ENCODE results near the gene LGALS12.
"Not testable (repeated sequence)": the region's sequence is repeated elsewhere in the genome, so short reads cannot be mapped to it uniquely, and the experiment has no call there.

LGALS12 gene

DNA sequence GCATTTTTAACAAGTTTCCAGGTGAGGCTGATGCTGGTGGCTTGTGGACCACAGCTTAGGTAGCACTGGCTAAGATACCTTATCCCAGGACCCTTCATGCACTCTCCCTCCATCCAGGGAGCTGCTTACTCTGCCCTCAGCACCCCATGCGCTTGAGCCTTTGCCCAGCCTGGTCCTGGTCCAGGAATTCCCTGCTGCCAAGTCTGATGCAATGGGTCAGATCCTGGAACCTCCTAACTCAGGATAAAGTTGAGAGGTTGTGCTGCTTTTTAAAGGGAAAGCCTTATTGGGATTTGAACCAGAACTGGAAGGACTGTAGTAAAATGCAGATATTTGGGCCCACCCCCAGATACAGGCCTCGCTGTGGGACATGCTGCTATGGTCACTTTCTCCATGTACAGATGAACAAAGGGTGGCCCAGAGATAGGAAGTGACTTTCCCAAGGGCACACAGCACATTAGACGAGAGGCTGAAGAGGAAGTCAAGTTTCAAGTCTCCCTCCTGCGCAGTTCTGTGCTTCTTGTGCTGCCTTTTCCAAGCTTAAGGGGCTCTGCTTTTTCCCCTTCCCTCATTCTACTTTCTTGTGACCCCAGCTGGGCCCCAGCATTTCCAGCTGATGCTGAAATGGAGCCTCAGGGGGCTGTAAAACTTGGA is 824 bp upstream of the LGALS12 start:
- no peak for DNase-seq (ENCODE audit: low read depth)

DNA sequence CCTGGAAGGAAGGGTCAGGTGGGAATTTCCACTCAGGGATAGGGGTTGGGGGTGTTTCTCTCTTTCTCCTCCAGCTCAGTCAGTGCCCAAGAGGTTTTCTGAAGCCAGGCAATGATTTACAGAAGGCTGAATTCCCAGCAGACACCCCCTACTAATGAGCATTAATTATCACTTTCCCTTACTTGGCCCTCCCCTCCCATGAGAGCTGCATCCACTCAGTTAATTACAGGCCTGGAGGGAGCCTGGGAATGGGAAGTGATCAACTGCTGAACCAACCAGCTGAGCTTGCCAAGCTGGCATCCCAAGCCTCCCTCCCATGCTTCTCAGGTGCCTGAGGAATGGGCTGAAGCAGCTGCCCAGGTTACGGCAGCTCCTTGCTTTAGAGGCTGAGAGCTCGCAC is 992 bp downstream of the LGALS12 start:
- DNase-seq (ENCODE audit: low read depth) = no peak

DNA sequence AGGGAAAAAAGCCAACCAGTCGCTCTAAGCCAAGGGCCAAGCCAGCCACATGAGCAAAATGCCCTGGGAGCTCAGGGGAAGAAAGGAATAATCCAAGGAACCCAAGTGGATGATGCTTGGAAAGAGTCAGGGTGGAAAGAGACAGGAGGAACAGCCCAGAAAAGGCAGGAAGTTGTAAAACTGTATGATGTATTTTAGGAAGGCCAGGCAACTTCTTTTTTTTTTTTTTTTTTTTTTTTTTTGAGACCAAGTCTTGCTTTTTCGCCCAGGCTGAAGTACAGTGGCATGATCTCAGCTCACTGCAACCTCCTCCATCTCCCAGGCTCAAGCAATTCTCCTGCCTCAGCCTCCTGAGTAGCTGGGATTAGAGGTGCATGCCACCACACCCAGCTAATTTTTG is 1.6 kb downstream of the LGALS12 start:
- DNase-seq (ENCODE audit: low read depth) = no peak

DNA sequence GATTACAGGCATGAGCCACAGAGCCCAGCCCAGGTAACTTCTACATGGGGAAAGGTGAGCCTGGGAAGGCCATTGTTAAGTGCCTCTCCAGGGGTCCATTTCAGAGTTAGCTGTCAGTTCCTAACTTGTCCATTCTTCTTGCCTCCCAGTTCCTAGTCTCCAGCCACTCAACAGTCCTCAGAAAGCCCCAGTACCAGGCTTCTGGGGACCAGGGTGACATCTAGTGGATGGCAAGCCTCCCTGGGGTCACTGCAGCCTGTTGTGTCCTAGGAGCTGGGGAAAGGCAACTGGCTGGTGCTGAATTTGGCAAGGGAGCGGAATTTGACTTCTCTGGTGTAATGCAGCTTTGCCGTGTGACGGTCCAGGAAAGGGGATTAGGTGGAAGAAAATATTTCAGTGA is 2.1 kb downstream of the LGALS12 start:
- DNase-seq (ENCODE audit: low read depth) = no peak

DNA sequence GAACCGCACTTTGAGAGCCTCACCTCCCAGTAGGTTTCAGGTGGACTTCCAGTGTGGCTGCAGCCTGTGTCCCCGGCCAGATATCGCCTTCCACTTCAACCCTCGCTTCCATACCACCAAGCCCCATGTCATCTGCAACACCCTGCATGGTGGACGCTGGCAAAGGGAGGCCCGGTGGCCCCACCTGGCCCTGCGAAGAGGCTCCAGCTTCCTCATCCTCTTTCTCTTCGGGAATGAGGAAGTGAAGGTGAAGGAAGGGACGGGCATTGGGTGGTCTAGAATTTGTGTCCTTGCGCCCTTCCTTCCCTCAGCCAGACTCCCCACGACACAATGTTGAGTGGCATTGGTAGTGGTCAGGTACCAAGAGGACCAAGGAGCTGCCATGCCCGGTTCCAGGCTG is 2.9 kb downstream of the LGALS12 start:
- no peak for DNase-seq (ENCODE audit: low read depth)

DNA sequence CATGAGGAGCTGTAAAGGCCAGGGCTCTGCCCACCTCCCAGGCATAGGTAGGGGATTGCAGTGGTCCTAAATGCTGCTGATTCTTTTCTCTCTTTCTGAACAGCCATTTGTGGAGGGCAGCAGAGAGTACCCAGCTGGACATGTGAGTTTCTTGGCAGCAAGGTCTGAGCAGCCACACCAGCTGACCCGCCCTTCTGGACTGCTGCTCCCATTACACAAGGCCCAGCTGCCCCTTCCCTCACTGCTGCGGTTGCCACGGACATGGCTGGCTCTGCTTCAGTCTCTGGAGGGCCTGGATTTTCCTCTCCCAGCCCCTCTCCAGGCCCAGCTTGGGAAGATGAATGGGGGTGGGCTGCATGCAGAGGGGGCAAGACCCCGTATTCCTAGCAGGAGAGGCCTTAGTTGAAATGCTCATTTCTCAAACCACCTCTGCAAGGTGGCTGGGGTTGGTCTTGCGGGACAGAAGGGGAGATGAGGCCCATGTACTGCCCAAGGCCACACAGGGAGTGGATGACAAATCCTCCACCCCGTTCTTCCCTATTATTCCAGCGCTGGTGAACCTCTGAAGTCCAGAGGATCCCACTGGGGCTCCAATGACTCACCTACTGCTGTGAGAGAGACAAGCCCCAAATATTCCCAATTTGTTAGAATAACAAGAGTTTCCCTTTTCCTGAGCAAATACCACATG is 4.6 kb downstream of the LGALS12 start:
- DNase-seq (ENCODE audit: low read depth) = no peak

DNA sequence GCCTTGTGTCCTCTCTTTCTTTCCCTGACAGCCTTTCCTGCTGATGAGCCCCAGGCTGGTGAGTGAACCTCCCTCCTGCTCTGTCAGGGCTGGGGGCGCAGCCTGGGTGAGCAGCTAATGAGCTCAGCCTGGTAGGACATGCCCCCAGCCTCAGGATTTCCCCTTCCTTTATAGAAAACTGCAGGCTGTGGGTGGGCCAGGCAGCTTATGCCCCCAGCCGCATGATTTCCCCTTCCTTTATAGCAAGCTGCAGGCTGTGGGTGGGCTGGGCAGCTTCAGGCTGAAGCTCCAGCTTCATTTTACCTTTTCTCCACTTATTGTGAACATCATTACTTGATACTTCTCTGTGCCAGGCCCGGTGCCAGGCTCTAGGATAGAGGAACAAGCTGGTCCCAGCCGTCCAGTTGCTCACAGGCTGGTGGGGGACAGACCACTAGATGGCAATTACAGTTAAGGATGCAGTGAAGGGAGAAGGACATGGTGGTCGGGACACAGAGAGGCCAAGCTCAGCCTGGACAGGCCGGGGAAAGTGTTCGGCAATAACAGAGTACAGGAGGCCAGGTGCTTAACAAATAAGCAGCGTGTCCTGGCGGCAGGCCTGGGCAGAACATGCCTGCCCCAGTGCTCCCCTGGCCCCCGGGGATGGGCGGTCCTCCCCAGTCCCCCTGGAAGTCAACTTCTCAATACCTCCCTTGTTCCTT is 5.3 kb downstream of the LGALS12 start:
- no peak for DNase-seq (ENCODE audit: low read depth)

DNA sequence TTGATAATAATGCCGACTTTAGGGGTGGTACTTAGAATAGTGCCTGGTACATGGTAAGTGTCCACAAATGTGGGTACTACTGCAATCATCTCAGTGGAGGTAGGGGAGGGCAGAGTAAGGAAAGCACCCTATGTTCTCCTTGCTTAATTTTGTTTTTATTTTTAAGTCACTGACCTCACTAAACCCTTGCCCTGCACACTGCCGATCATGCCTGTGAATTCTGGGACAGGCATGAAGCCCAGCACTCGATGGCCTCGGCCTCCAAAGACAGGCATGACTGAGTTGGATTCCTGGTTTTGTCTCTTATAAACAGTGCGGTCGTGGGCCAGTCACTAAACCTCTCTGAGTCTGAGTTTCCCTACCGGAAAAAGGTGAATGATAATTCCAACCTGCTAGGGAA is 6.9 kb downstream of the LGALS12 start:
- DNase-seq (ENCODE audit: low read depth) = no peak

DNA sequence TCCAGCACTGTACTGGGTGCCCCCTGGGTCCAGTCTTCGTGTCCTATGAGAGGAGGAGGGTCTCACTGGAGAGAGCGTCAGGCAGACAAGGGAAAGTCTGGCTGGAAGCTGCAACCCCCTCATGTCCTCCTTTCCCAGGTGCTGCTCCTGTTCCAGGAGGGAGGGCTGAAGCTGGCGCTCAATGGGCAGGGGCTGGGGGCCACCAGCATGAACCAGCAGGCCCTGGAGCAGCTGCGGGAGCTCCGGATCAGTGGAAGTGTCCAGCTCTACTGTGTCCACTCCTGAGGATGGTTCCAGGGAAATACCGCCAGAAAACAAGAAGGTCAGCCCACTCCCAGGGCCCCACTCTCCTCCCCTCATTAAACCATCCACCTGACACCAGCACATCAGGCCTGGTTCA is 10.2 kb downstream of the LGALS12 start:
- DNase-seq (ENCODE audit: low read depth) = no peak

DNA sequence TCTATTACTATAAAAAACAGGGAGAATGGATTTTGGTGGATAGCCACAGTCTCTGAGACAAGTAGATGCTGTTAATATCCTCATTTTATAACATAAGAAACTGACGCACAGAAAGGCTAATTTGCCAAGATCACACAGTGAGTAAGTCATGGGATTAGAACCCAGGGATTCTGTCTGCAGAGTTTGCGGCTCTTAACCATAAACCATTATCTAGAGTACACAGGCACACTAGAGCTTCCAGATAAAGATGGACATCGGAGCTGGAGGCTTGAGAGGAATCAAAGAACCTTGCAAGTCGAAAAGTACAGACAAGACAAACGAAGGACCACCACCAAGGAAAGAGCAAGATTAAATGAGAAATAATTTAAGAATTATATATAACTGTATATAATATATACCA is 11.3 kb downstream of the LGALS12 start:
- no peak for DNase-seq (ENCODE audit: low read depth)

DNA sequence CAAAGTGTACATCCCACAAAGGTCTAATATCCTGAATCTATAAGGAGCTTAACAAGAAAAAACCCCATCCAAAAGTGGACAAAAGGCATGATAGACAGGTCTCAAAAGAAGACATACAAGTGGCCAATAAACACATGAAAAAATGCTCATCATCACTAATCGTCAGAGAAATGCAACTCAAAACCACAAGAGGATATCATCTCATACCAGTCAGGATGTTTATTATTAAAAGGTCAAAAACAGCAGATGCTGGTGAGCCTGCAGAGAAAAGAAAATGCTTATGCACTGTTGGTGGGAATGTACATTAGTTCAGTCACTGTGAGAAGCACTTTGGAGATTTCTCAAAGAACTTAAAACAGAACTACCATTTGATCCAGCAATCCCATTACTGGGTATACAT is 12.7 kb downstream of the LGALS12 start:
- no peak for DNase-seq (ENCODE audit: low read depth)

DNA sequence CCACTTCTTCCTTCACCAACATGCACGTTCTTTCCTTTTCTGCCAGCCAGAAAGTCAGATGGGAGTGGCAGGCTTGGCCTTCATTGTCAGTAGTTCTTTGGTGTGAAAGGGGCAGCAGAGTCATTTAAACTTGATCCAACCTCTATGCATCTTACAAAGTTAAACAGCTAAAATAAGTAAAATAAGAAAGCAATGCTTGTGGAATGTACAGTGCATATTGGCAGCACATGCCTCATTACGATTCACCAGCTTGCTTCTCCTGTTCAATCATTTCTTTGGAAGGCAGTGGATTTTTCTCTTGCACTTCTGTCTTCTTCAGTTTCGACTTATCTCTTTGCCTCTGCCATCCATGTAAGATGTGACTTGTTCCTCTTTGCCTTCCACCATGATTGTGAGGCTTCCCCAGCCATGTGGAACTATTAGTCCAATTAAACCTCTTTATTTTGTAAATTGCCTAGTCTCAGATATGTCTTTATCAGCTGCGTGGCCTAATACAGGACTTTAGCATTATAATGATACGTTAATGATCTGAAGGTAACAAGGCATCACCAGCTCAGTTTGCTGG is 14.8 kb downstream of the LGALS12 start:
- no peak for DNase-seq (ENCODE audit: low read depth)

DNA sequence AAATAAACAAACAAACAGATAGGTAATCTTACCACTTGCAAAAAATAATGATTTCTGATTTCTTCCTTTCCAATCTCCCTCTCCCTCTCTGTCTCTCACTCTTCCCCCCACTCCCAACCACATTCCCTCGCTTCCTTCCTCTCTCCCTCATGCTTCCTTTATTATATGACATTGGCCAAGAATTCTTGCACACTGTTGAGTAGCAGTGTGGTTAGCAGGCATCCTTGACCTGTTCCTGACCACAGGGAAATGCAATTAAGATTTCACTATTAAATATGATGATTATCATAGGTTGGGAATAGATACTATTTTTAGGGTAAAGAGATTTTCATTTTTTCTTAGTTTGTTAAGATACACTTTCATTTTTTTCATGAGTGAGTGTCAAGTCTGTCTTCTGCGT is 16.0 kb downstream of the LGALS12 start:
- DNase-seq (ENCODE audit: low read depth) = no peak

DNA sequence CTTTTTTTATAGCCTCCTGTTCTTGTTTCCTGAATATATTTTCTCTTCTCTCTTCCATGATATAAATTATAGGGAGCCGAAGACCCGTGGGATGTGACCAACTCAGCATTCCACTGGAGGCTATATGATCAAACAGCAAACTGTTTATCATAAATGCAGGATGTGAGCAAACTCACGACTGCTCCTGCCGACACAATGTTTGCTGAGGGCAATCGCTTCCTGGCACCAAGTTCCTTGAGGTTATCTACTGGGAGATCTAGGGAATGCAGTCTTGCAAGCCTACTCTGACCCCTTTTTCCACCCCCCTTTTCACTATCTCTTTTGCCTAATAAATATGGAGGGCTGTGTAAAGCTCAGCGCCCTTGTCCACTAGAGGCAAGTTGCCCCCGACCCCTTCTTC is 17.3 kb downstream of the LGALS12 start:
- no peak for DNase-seq (ENCODE audit: low read depth)

DNA sequence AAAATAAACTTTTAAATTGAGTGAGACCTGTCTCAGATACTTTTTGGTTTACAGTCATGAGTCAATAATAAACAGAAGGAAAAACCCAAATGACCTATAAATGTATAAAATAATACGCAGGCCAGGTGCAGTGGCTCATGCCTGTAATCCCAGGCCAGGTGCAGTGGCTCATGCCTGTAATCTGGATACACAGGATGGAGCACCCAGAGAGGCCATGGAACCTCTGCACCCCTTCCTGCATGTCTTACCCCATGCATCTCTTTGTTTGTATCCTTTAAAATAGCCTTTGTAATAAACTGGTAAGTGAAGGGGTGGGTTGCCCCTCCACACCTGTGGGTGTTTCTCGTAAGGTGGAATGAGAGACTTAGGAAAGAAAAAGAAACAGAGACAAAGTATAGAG is 21.8 kb downstream of the LGALS12 start:
- DNase-seq (ENCODE audit: low read depth) = no peak

DNA sequence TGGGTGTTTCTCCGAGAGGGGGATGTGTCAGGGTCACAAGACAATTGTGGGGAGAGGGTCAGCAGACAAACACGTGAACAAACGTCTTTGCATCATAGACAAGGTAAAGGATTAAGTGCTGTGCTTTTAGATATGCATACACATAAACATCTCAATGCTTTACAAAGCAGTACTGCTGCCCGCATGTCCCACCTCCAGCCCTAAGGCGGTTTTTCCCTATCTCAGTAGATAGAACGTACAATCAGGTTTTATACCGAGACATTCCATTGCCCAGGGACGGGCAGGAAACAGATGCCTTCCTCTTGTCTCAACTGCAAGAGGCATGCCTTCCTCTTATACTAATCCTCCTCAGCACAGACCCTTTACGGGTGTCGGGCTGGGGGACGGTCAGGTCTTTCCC is 22.3 kb downstream of the LGALS12 start:
- not testable (repeated sequence) for DNase-seq (ENCODE audit: low read depth)

DNA sequence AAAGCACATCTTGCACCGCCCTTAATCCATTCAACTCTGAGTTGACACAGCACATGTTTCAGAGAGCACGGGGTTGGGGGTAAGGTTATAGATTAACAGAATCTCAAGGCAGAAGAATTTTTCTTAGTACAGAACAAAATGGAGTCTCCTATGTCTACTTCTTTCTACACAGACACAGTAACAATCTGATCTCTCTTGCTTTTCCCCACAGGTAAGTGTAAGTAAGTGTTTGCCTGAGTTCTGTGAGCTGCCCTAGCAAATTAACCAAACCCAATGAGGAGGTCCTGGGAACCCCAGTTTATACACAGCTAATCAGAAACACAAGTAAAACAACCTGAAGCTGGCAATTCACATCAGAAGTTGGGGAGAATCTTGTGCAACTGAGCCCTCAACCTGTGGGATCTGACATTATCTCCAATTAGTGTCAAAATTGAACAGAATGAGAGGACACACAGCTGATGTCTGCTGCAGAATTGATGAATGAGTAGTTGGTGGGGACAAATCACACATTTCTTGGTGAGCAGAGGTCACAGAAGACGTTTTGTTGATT is 22.9 kb downstream of the LGALS12 start:
- not testable (repeated sequence) for DNase-seq (ENCODE audit: low read depth)

DNA sequence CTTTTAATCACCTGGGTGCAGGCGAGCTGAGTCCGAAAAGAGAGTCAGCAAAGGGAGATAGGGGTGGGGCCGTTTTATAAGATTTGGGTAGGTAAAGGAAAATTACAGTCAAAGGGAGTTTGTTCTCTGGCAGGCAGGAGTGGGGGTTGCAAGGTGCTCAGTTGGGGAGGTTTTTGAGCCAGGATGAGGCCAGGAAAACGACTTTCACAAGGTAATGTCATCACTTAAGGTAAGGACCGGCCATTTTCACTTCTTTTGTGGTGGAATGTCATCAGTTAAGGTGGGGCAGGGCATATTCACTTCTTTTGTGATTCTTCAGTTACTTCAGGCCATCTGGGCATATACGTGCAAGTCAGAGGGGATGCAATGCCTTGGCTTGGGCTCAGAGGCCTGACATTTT is 23.5 kb downstream of the LGALS12 start:
- DNase-seq (ENCODE audit: low read depth) = not testable (repeated sequence)

DNA sequence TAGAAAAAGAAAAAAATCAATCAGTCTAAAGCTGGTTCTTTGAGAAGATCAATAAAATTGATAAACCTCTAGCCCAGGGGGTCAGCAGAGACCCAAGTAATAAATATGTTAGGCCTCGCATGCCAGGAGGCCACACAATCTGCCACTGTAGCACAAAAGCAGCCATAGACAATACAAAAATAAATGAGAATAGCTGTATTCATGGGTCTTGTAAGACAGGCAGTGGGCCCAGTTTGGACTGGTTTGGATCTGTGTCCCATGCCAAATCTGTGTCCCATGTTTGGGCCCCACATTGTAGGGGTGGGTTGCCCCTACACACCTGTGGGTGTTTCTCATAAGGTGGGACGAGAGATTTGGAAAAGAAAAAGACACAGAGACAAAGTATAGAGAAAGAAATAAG is 24.1 kb downstream of the LGALS12 start:
- no peak for DNase-seq (ENCODE audit: low read depth)

DNA sequence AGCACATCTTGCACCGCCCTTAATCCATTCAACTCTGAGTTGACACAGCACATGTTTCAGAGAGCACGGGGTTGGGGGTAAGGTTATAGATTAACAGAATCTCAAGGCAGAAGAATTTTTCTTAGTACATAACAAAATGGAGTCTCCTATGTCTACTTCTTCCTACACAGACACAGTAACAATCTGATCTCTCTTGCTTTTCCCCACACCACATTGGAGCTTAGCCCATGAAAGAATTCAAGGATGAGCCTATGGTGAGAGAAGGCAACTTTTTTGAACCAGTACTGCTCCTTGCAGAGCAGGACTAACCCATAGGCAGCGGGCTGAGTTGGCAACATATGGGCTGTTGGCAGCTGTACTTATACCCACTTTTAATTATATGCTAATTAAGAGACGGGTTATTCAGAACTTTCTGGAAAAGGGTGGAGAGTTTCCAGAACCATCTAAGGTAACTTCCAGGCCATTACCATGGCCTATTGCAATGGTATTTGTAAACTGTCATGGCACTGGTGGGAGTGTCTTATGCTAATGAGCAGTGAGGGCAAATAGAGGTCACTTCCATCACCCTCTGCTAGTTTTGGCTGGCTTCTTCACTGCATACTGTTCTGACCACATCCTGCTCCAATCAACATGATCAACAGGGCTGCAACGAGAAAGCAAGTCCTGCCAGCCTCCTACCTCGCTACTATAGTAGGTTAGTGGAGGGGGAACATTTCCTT is 25.3 kb downstream of the LGALS12 start:
- not testable (repeated sequence) for DNase-seq (ENCODE audit: low read depth)

DNA sequence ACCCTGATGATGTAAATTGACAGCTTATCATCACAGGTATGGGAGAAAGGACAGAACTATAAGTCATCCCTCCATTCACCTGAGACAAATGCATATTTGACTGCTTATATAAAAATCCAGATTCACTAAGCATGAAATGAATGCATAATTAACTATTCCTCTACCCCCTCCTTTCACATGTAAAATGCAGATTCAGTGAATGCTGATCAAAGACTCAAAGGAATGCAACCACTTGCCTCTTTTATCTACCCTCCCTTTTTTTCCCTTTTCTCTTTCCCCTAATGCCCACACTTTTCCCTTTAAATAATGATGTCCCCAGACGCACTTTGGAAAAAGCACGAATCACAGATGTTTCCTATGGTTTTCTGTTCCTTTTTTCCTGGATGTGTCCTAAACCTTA is 26.2 kb downstream of the LGALS12 start:
- DNase-seq (ENCODE audit: low read depth) = no peak

DNA sequence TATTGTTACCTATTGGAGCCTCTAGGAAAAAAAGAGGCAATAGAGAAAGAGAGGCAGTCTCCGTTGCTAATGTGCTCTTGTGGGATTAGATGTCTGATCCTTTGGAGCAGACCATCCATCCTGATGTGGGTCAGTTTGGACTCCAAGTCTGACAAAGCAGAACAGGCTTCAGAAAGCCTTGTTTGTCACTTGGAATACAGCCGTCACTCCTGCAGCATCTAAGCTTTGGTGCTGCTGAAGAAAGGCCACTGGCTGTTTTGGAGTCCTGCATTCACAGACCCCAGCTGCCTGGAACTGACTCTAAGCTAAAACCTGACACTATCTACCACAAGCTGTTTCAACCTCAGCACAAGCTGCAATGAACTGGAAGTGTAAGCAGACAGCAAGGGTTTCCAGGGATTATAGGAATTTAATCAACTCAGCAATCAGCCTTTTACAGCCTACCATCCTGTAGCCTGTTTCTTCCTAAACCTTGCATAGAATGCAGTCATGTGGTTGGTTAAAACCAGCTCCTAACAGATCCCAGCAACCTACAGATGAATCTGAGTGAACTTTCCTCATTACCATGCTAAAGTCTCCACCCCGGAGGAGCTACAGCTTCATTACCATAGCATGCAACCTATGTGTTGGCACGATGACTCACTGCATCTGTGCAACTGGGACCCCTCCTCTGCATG is 27.1 kb downstream of the LGALS12 start:
- DNase-seq (ENCODE audit: low read depth) = no peak

Measured in activated T-cell treated with anti-CD3 and anti-CD28 coated beads for 1 hour (primary cell).